Stimulated activated CD8-positive, alpha-beta memory T cell treated with anti-CD3 and anti-CD28 coated beads, Interleukin-7, amount 100 ng/mL, for 48 hours (primary cell): ENCODE results near the gene LRRK1.

ENCODE experiments used
- DNase-seq, 2 donors: peaks; one replicate each; pipeline ENCODE4 v3.0.0-alpha.2; 2020; ENCODE audit warnings: low read depth in 1 of 2; ENCODE audit errors: extremely low read depth in 1 of 2

Gene LRRK1

DNA sequence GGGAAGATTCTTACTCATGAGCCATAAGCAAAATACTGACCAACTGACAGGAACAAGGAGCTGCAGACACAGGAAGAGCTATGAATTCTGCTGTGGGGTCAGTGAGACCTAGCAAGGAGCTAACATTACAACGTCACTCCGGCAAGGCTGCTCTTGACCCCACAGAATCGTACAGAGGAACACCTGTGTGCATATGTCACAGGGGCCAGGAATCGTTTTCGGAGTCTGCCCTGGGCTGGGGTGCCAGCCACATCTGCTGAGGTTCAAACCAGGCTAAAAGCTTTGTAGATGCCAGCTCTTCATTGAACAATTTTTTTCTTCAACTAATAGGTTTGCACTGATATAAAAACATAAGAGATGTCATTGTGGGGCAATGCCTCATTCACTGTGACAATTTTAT, 82.6 kb downstream of the LRRK1 start:
- no peak for DNase-seq

DNA sequence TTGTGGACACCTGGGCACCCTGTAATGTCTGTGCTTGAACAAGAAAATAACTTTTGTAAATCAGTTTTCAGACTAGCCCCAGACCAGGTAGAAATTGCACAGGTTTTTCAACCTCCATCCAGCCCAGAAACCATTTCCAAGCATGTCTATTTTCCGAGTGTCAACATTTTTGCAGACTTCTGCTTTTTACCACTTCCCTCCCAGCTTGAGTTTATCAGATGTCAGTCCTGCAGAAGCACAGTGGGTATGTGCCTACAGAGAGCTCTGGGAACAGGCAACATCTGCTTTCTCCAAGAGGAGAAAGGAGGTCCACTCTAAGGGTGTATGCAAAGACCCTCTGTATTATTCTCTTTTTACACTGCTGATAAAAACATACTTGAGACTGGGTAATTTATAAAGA, 83.9 kb downstream of the LRRK1 start:
- no peak for DNase-seq

DNA sequence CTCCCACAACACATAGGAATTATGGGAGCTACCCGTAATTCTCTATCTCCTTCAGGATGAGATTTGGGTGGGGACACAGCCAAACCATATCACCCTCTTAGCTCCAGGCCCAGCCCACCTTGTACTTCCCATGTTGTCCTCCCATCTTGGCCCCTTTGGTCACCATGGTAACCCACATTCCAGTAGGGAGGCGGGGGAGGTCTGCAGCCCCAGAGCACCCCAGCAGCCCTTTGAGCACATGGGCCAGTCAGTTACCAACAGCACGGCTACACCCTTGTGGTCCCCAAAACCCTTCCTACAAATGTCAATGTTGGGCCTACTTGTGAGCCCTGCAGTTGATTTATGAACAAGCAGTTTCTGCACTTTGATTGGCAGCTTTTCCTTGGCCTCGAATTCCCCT, 84.5 kb downstream of the LRRK1 start:
- no peak for DNase-seq

DNA sequence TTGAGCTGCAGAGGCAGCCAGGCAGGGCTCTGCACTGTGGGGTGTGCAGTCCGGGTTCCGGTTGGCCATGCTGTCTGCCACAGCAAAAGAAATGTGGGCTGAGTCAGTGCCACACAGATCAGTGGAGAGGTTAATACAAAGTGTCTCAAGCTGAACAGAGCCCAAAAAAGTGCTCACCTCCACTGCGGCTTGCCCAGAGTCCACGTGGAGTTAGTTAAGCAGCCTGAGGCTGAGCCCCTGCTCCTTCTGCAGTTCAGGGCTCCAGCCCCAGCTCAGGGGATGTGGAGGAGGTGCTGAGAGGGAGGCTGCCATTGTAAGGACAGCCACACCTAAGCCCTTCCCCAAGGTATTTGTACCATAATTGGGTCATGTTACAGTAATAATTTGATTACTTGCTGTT, 85.3 kb downstream of the LRRK1 start:
- DNase-seq = no peak

DNA sequence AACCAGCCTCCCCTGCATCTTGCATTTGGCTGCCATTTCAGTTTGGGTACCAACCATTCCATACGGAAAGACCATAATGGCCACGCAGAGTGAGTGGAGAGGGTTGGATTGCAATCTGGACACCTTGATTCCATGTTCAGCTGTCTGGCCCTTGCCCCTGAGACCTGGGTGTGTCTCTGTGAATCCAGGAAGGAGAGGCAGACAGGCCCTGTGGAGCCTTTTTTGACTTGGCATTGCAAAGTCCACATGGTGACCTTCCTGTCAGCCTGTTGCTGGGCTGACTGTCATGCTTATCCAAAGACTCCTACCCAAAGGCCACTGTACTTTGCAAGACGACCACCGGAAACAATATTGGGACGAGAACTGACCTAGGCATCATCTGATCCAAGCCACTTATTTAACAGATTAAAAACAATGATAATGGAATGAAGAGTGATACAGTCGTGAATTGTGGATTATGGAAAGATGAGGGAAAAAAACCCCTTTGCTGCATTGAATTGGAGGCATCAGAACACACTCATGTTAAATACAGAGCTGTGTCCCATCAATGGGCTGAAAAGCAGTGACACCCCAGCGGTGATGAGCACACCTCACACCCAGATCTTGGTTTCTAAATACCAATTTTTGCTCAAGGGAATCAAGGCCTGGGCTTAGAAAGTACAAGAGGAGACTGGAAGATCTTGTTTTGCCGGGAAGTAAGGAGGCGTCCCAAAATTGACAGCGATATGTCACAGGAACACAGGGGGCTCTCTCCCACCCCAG, 86.0 kb downstream of the LRRK1 start:
- DNase-seq = no peak

DNA sequence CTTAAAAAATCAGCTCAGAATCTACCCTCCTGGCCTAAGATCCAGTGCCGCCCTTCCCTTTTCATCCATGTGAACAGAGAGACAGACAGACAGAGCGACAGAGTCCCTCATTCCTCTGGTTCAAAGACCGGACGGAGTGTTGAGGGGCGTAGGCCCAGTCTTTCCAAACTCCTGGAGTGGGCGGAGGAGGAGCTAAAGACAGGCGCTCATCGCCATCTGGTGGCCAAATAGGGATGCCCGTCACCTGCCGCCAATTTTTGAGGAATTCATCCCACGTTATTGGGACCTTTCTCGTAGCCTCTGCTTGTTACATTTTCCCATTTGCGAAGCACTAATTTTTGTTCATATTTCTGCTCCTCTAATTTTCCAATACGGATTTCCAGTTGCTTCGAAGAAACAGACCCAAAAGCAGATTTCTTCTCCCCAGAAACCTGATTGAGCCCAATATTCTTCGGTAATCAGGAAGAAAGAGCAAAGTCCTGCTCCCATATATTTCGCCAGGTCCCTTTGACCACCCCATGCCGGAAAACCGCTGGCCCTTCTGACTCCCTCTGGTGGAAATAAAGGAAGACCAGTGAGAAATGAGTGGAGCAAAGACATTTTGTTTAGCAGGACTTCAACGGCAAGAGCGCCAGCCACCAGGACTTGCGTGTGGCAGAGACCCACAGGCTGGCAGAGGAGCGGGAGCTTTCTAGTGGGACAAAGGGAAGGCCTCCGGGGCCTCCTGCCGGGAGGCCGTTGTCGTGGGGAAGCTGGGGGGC, 88.0 kb downstream of the LRRK1 start:
- DNase-seq = peak; percentile 25 to 53

DNA sequence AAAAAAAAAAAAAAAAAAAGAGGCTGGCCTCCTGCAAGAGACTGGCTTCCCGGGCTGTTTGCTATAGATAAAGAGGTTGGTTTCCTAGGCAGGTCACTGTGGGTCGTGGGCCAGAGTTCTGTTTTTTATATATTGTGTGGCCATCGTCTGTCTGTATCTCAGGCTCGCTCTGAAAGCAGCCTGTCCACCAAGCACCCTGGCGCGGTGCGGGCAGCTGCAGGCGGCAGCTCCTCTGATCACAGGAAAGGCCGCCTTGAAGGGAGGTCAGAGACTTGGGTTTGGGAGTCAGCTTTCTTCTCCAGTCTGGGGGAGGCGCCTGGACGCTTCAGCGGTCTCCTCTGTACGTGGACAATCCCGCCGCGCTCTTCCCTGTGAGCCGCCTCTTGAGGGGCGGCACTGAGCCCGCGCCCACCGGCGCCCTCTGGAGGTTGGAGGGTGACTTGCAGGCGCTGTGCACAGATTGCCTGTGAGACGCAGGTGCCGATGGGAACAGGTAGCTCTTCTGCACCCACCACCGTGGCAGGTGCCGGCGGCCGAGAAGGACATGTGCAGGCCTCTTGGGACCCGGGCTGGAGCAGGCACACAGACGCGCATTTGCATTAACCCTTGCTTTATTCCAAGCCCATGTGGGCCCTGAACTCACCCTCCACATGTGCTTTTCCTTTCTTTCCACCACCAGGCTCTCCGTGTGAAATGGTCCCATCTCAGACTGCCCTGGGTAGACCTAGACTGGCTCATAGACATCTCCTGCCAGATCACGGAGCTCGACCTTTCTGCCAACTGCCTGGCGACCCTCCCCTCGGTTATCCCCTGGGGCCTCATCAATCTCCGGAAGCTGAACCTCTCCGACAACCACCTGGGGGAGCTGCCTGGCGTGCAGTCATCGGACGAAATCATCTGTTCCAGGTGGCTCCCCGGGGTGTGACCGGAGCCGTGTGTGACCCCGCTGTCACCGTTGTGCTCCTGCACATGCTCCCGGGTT, 89.3 kb downstream of the LRRK1 start:
- DNase-seq = peak; percentile 59 to 72

DNA sequence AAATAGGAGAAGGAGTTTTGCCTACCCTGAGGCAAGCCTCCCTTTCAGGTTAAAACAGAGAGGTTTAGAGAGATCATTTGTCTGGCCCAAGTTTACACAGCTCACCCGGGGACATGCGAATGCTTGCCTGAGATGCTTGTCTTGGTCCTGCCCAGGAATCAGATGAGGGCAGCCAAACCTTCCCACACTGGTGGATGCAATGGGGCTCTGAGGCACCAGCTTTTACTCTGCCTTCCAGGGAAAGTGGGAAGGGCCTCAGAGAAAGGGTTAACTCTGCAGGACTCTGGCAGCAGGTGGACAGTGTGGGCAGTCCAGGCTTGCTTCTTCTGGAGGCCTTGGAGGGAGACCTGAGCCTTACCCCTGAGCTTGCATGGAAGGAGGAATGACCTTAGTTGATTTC, 90.0 kb downstream of the LRRK1 start:
- DNase-seq = no peak

DNA sequence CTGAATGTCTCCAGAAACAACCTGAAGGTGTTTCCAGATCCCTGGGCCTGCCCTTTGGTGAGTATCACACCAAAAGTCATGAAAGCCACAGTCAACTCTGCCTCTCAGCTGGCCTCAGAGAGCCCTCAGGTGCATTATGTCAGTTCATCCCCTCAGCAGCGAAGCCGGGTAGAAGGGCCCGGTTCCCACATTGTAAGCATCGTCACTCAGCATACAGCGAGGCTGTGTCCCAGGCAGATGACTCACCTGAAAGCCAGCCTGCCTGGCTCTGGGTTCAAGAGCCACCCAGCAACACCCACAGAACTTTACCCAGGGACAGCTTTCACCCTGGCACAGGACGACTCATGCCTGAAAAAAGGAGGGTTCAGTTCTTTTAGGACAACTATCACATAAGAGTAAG, 91.6 kb downstream of the LRRK1 start:
- DNase-seq = no peak

DNA sequence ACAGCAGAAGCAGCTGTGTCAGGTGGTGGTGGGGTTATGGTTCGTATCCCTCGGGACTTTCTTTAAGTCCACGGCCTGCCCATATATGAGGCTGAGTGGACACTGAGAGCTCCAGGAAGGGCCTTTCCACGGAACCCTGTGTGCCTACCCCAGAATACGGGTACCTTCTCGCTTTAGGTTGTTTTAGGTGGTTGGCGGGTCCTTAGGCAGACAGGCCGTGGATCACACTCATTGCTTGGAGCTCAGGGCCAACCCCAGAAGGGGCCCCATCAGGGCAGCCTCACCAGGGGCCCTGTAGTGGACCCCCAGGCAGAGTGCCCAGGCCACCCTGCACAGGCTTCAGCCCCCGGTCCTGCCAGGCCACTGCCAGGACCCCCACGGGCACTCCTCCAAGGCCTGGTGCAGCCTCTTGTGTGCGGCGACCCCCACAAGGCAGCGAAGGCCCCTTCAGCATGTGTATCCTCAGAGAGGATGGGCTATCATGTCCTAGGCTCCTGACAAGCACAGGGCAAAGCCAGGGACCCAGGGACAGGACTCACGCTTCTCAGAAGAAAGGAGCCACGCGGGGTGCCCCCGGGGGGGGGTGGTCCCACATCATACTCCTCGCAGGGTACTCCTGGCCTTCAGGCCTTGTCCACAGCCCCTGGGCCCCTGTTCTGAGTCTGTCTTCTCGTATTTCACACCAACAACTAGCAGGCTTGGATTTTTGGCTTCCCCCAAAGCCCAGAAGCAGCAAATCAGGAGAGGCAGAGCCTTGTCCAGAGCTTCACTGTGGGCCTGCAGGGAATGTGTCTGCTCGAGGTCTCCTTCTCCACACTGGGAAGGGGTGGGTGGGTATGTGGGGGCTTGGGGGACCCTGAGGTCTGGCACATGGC, 93.4 kb downstream of the LRRK1 start:
- DNase-seq = no peak

DNA sequence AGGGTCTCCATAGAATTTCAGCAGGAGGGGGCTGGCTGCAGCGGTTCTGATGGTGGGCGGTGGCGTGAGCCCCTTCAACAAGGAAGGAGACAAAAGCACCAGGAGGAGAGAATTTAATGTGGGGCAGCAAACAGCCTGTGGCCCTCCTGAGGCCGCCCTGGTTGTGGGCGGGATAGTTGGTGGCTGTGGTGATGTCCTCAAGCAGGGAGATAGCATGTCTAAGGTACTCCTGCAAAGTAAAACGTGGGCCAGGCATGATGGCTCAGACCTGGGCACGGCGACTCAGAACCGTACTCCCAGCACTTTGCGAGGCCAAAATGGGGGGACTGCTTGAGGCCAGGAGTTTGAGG, 94.0 kb downstream of the LRRK1 start:
- DNase-seq = no peak

DNA sequence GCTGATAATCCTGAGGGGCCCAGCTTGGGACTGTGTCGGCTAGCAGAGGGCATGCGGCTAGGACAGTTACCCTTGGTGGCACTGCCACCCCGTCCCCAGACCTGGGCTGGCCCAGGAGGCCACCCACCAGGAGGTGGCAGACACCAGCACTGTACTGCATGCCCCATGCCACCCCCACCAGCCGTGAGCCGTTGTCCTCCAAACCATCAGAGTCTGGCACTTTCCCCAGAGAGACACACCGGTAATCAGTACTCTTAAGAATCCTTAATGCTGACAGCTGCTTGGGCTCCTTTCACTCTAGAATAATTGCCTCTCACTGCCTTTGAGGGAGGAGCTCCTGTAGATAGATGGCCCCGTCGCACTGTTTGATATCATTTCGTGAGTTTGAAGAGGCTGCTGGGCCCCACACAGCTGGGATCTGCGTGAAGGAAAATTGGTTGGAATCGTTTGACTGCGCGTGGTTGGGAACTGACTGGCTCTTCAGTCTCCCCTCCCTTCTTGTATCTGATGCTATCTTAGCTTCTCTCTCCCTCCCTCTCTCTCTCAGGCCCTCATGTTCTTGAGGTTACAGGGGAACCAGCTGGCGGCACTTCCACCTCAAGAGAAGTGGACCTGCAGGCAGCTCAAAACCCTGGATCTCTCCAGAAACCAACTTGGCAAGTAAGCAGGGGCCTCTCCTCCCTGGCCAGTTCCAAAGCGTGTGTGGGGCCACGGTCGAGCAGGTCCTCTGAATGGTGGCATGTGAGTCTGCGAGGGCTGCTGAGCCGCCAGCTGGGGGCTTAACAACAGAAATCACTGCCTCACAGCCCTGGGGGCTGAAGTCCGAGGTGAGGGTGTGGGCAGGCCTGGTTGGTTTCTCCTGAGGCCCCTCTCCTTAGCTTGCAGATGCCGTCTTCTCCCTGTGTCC, 94.9 kb downstream of the LRRK1 start:
- no peak for DNase-seq

DNA sequence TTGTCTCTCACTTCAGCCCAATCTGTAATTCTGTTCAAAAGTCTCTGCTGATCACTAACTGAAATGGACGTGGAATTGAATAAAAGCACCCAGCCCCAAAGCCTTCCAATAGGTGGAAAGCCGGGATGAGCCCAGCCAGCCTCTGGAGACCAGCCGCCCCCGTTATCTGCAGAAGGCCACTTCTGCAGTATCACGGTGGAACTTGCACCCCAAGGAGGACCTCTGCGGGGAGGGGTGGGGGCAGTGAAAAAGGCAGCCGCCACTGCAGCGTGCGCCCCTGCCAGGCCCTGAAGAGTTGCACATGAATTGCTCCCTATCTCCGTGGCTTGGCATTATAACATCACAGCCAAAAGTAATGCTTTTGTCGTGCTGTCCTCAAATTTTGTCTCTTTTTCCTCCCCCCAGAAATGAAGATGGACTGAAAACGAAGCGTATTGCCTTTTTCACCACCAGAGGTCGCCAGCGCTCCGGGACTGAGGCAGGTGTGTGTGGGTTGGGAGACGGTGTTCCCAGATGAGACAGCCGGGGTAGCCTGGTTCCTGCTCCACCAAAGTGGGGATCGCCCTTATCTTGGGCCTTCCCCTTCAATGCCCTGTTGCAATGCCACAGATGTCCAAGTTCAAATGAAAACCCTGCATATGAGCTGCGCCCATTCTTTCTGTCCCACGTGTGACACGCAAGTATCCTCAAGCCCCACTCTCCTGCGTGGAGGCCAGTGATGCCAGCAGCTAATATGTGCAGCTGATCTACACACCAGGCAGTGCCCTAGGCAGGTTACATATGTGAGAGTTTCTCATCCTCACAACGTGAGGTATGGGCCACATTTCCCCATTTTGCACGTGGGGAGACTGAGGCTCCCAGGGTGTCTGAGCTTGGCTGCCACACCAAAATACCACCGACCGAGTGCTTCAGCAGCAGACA, 96.0 kb downstream of the LRRK1 start:
- peak; percentile 10 to 47 for DNase-seq

DNA sequence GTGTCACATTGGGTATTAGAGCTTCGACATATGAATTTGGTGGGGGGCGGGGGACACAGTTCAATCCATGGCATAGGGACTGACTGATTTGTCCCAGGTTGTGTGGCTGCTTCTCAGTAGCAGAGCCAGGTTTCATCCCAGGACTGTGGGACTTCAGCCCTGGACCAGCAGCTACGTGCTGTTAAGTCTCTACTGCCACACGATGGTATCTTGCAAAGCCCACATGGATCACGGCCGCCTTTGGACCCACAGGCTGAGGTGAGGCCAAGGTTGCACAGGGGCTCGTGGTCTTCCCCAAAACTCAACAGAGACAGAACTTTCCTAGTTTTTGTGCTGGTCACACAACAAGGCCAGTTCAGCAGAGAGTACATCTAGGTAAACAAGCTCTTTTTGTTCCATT, 97.4 kb downstream of the LRRK1 start:
- no peak for DNase-seq

DNA sequence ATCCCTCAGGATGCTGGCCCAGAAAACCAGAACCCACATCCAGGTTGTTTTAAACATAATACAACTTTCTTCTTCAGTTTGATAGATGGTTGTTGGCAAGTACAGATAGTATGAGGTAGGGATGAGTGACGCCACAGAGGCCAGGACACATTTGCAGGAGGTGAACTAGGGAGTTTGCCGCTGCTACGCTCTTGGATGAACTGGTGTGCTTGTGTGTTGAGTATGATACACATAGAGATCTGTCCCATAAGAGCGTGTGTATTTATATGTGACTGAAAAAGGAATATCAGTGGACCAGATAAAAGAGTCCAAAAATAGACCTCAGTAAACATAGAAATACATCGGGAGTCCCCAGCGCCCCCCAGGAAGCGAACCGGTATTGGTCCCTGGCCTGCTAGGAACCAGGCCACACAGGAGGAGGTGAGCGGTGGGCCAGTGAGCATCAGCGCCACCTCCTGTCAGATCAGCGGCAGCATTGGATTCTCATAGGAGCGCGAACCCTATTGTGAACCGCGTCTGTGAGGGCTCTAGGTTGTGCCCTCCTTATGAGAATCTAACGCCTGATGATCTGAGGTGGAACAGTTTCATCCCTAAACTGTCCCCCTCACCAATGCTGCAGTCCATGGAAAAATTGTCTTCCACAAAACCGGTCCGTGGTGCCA, 98.1 kb downstream of the LRRK1 start:
- no peak for DNase-seq

DNA sequence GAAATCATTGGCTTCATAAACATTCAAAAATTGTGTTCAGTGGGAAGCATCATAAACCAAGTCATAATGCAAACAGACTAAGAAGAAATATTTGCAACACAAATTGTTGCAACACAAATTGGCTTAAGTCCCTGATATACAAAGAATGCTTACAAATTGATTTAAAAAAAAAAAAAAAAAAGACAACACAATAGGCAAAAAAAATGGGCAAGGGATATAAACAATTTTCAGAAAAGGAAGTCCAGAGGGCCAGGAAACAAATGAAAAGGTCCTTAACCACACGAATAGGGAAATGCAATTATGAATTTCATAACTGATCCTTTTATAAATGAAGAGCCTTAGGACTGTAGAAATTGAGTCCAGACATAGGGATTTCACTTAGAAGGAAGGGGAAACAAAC, 98.9 kb downstream of the LRRK1 start:
- no peak for DNase-seq

DNA sequence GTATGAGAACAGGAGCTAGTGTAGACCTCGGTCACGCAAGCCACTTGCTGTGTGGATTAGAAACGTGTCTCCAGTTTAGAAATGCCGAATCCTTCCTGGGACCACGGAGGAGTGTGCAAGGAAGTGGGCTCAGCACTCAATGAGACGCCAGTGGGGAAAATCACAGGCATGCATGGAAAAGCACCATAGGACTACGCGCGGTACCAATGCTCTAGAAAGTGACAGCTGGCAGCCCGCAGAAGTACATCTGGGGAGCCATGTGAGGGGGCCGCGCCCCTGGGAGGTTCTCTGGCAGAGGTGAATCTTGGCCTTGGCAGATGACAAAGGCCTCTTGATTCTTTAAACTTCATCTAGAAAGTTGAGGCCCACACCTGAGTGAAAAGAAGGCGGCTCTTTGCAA, 99.3 kb downstream of the LRRK1 start:
- no peak for DNase-seq

DNA sequence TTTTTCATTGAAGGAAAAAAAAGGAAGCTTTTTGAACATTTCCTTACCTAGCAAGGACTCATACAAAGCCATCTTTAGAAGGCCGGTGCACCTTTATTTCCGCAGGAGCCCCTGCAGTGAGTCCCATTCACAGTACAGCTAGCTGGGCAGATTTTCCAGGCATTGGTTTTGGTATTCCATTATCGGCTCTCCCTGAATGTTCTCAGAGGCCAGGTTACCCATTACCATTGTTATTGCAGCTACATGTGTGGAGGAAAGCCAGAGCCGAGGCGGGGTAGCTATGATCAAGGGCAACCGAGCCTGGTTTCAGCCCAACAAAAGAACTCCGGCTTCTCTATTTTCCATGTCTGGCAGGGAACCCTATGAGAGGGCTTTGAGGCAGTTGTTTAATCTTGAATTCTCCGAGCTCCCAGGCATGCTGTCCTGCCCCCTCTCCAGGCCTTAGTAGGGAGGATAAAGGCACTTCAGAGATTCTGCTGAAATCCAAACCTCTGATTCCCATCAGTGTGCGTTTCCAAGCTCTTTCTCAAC, 100.3 kb downstream of the LRRK1 start:
- DNase-seq = no peak
